ENCODE results near the gene DOK5. TPM values are rescaled to one million over a fixed set of nuclear protein-coding genes. Genes with fewer than 3 reads are reported as not detected.

DOK5 gene
- total RNA-seq, 1 donor from 2014 or later = 31.3 TPM

- H3K27ac ChIP-seq (ENCODE audit: low read depth, low read length) = no peak overlapping the region
- peaks cover 0 to under 1% (median 0%) of the 10 kb centered on the region in 3 donors for H3K36me3 ChIP-seq (ENCODE audit: control insufficient read depth in 3 of 3, insufficient read depth in 3 of 3, low read length in 3 of 3)
- H3K27me3 ChIP-seq (ENCODE audit: control insufficient read depth in 3 of 3, insufficient read depth in 3 of 3, low read length in 3 of 3) = no peaks in the 10 kb centered on the region
- no peaks in the 10 kb centered on the region for H3K9me3 ChIP-seq (ENCODE audit: control insufficient read depth in 3 of 3, low read length in 3 of 3)
- no peak overlapping the region for H3K4me3 ChIP-seq (ENCODE audit: low read length in 3 of 3)
- no peak overlapping the region for H3K9ac ChIP-seq (ENCODE audit: low read depth in 1 of 3, low read length in 3 of 3)
- H3K4me1 ChIP-seq (ENCODE audit: control insufficient read depth in 3 of 3, insufficient read depth in 3 of 3, low read length in 3 of 3) = no peaks in the 10 kb centered on the region
Measured at GRCh38 chr20:54648421-54649142, 173.2 kb downstream of the DOK5 start.

- Histone ChIP-seq H3K4me1 (ENCODE audit: control insufficient read depth in 3 of 3, insufficient read depth in 3 of 3, low read length in 3 of 3) (no peaks in the 10 kb centered on the region), H3K9ac (ENCODE audit: low read depth in 1 of 3, low read length in 3 of 3) (no peak overlapping the region), H3K4me3 (ENCODE audit: low read length in 3 of 3) (no peak overlapping the region), H3K27ac (ENCODE audit: low read depth, low read length) (no peak overlapping the region), H3K27me3 (ENCODE audit: control insufficient read depth in 3 of 3, insufficient read depth in 3 of 3, low read length in 3 of 3) (no peaks in the 10 kb centered on the region), H3K9me3 (ENCODE audit: control insufficient read depth in 3 of 3, low read length in 3 of 3) (no peaks in the 10 kb centered on the region), H3K36me3 (ENCODE audit: control insufficient read depth in 3 of 3, insufficient read depth in 3 of 3, low read length in 3 of 3) (no peaks in the 10 kb centered on the region)
Measured at GRCh38 chr20:54649511-54649962, 174.1 kb downstream of the DOK5 start.

GRCh38 chr20:54650052-54650719, 174.8 kb downstream of the DOK5 start:
- Histone ChIP-seq H3K9ac (ENCODE audit: low read depth in 1 of 3, low read length in 3 of 3) (no peak overlapping the region), H3K36me3 (ENCODE audit: control insufficient read depth in 3 of 3, insufficient read depth in 3 of 3, low read length in 3 of 3) (no peaks in the 10 kb centered on the region), H3K27me3 (ENCODE audit: control insufficient read depth in 3 of 3, insufficient read depth in 3 of 3, low read length in 3 of 3) (no peaks in the 10 kb centered on the region), H3K4me3 (ENCODE audit: low read length in 3 of 3) (no peak overlapping the region), H3K27ac (ENCODE audit: low read depth, low read length) (no peak overlapping the region), H3K9me3 (ENCODE audit: control insufficient read depth in 3 of 3, low read length in 3 of 3) (no peaks in the 10 kb centered on the region), H3K4me1 (ENCODE audit: control insufficient read depth in 3 of 3, insufficient read depth in 3 of 3, low read length in 3 of 3) (no peaks in the 10 kb centered on the region)

- Histone ChIP-seq H3K27me3 (ENCODE audit: control insufficient read depth in 3 of 3, insufficient read depth in 3 of 3, low read length in 3 of 3) (no peaks in the 10 kb centered on the region), H3K4me3 (ENCODE audit: low read length in 3 of 3) (no peak overlapping the region), H3K4me1 (ENCODE audit: control insufficient read depth in 3 of 3, insufficient read depth in 3 of 3, low read length in 3 of 3) (no peaks in the 10 kb centered on the region), H3K27ac (ENCODE audit: low read depth, low read length) (no peak overlapping the region), H3K9me3 (ENCODE audit: control insufficient read depth in 3 of 3, low read length in 3 of 3) (no peaks in the 10 kb centered on the region), H3K36me3 (ENCODE audit: control insufficient read depth in 3 of 3, insufficient read depth in 3 of 3, low read length in 3 of 3) (no peaks in the 10 kb centered on the region), H3K9ac (ENCODE audit: low read depth in 1 of 3, low read length in 3 of 3) (no peak overlapping the region)
Measured at GRCh38 chr20:54651252-54651651, 175.9 kb downstream of the DOK5 start.

- no peaks in the 10 kb centered on the region for H3K4me1 ChIP-seq (ENCODE audit: control insufficient read depth in 3 of 3, insufficient read depth in 3 of 3, low read length in 3 of 3)
- no peaks in the 10 kb centered on the region for H3K36me3 ChIP-seq (ENCODE audit: control insufficient read depth in 3 of 3, insufficient read depth in 3 of 3, low read length in 3 of 3)
- no peak overlapping the region for H3K9ac ChIP-seq (ENCODE audit: low read depth in 1 of 3, low read length in 3 of 3)
- H3K9me3 ChIP-seq (ENCODE audit: control insufficient read depth in 3 of 3, low read length in 3 of 3) = no peaks in the 10 kb centered on the region
- H3K27me3 ChIP-seq (ENCODE audit: control insufficient read depth in 3 of 3, insufficient read depth in 3 of 3, low read length in 3 of 3) = no peaks in the 10 kb centered on the region
- H3K4me3 ChIP-seq (ENCODE audit: low read length in 3 of 3) = no peak overlapping the region
- no peak overlapping the region for H3K27ac ChIP-seq (ENCODE audit: low read depth, low read length)
Measured at GRCh38 chr20:54654450-54654849, 179.1 kb downstream of the DOK5 start.

GRCh38 chr20:54657268-54657826, 182.0 kb downstream of the DOK5 start:
- Histone ChIP-seq H3K27ac (ENCODE audit: low read depth, low read length) (no peak overlapping the region), H3K4me3 (ENCODE audit: low read length in 3 of 3) (no peak overlapping the region), H3K36me3 (ENCODE audit: control insufficient read depth in 3 of 3, insufficient read depth in 3 of 3, low read length in 3 of 3) (no peaks in the 10 kb centered on the region), H3K27me3 (ENCODE audit: control insufficient read depth in 3 of 3, insufficient read depth in 3 of 3, low read length in 3 of 3) (peaks cover 0 to 4% (median 0%) of the 10 kb centered on the region in 3 donors), H3K9me3 (ENCODE audit: control insufficient read depth in 3 of 3, low read length in 3 of 3) (no peaks in the 10 kb centered on the region), H3K9ac (ENCODE audit: low read depth in 1 of 3, low read length in 3 of 3) (no peak overlapping the region), H3K4me1 (ENCODE audit: control insufficient read depth in 3 of 3, insufficient read depth in 3 of 3, low read length in 3 of 3) (no peaks in the 10 kb centered on the region)

DNA sequence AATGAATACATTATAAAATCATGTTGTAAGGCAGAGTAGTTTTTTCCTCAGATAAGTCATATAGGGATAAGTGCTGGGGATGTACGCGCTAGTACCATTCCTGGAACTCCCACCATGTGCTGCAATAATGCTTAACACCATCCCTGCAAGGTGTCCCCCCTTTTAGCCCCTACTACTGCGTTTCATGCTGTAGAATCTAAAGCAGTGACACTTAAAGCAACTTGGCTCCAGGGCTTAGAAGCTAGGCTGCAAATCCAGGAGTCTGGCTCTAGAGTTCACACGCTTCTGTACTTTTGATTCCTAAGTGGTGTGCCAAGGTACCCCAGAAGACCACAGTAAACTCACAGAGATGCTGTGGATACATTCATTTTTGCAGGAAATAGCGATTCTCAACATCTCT, 183.1 kb downstream of the DOK5 start:
- Histone ChIP-seq H3K9ac (ENCODE audit: low read depth in 1 of 3, low read length in 3 of 3) (no peak overlapping the region), H3K4me3 (ENCODE audit: low read length in 3 of 3) (no peak overlapping the region), H3K27me3 (ENCODE audit: control insufficient read depth in 3 of 3, insufficient read depth in 3 of 3, low read length in 3 of 3) (peaks cover 0 to 4% (median 0%) of the 10 kb centered on the region in 3 donors), H3K9me3 (ENCODE audit: control insufficient read depth in 3 of 3, low read length in 3 of 3) (no peaks in the 10 kb centered on the region), H3K36me3 (ENCODE audit: control insufficient read depth in 3 of 3, insufficient read depth in 3 of 3, low read length in 3 of 3) (no peaks in the 10 kb centered on the region), H3K4me1 (ENCODE audit: control insufficient read depth in 3 of 3, insufficient read depth in 3 of 3, low read length in 3 of 3) (no peaks in the 10 kb centered on the region), H3K27ac (ENCODE audit: low read depth, low read length) (no peak overlapping the region)

DNA sequence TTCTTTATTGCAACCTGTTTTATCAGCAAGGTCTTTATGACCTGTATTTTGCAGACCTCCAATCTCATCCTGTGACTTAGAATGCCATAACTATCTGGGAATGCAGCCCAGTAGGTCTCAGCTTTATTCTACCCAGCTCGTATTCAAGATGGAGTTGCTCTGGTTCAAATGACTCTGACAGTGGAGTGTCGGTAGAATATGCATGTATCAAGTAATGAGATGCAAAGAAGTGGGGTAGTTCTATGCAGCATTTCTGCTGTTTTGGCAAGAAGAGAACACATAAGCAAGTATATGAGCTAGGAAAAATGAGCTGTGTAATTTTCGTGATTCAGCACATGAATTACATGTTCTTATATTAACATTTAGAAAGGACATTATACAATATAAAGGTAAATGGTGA, 185.9 kb downstream of the DOK5 start:
- Histone ChIP-seq H3K4me3 (ENCODE audit: low read length in 3 of 3) (no peak overlapping the region), H3K4me1 (ENCODE audit: control insufficient read depth in 3 of 3, insufficient read depth in 3 of 3, low read length in 3 of 3) (no peaks in the 10 kb centered on the region), H3K9ac (ENCODE audit: low read depth in 1 of 3, low read length in 3 of 3) (no peak overlapping the region), H3K9me3 (ENCODE audit: control insufficient read depth in 3 of 3, low read length in 3 of 3) (no peaks in the 10 kb centered on the region), H3K36me3 (ENCODE audit: control insufficient read depth in 3 of 3, insufficient read depth in 3 of 3, low read length in 3 of 3) (no peaks in the 10 kb centered on the region), H3K27ac (ENCODE audit: low read depth, low read length) (no peak overlapping the region), H3K27me3 (ENCODE audit: control insufficient read depth in 3 of 3, insufficient read depth in 3 of 3, low read length in 3 of 3) (peaks cover 0 to 4% (median 0%) of the 10 kb centered on the region in 3 donors)

DNA sequence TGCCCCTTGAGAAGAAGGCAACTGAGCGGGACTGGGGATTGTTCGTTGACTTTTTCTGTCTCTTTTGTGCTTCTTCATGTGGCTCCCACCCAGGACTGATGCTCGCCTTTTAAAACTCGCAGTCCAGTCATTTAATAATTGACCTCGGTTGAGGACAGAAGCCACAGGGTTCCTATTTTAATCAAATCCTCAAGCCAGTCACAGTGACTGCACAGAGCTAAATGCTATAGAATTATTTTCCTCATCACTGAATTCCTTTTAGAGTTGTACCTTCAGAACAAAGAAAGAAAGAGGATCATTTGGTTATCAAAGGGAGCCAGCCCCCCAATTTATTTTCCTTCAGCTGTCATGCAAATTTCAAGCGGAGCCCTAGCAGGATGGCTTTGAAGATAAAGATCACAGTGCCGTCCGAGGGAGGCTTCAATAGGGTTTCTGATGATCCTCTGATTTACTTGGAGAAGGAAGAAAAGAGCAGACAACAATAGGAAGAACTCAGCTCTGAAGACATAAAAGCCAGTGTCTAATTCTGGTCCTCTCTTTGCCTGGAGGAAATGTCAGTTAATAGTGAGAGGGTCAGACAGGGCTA, 186.6 kb downstream of the DOK5 start:
- Histone ChIP-seq H3K36me3 (ENCODE audit: control insufficient read depth in 3 of 3, insufficient read depth in 3 of 3, low read length in 3 of 3) (no peaks in the 10 kb centered on the region), H3K9ac (ENCODE audit: low read depth in 1 of 3, low read length in 3 of 3) (no peak overlapping the region), H3K27ac (ENCODE audit: low read depth, low read length) (no peak overlapping the region), H3K4me3 (ENCODE audit: low read length in 3 of 3) (no peak overlapping the region), H3K4me1 (ENCODE audit: control insufficient read depth in 3 of 3, insufficient read depth in 3 of 3, low read length in 3 of 3) (no peaks in the 10 kb centered on the region), H3K9me3 (ENCODE audit: control insufficient read depth in 3 of 3, low read length in 3 of 3) (no peaks in the 10 kb centered on the region), H3K27me3 (ENCODE audit: control insufficient read depth in 3 of 3, insufficient read depth in 3 of 3, low read length in 3 of 3) (peaks cover 0 to 4% (median 0%) of the 10 kb centered on the region in 3 donors)

- H3K9me3 ChIP-seq (ENCODE audit: control insufficient read depth in 3 of 3, low read length in 3 of 3) = no peaks in the 10 kb centered on the region
- no peak overlapping the region for H3K27ac ChIP-seq (ENCODE audit: low read depth, low read length)
- no peaks in the 10 kb centered on the region for H3K36me3 ChIP-seq (ENCODE audit: control insufficient read depth in 3 of 3, insufficient read depth in 3 of 3, low read length in 3 of 3)
- H3K4me3 ChIP-seq (ENCODE audit: low read length in 3 of 3) = no peak overlapping the region
- peaks cover 0 to 5% (median 0%) of the 10 kb centered on the region in 3 donors for H3K4me1 ChIP-seq (ENCODE audit: control insufficient read depth in 3 of 3, insufficient read depth in 3 of 3, low read length in 3 of 3)
- H3K9ac ChIP-seq (ENCODE audit: low read depth in 1 of 3, low read length in 3 of 3) = no peak overlapping the region
- peaks cover 0 to 8% (median 2%) of the 10 kb centered on the region in 3 donors for H3K27me3 ChIP-seq (ENCODE audit: control insufficient read depth in 3 of 3, insufficient read depth in 3 of 3, low read length in 3 of 3)
Measured at GRCh38 chr20:54665812-54666211, 190.4 kb downstream of the DOK5 start.
